RKO (cell line): ENCODE data around the gene KRCC1.
"Not testable (repeated sequence)": the region's sequence is repeated elsewhere in the genome, so short reads cannot be mapped to it uniquely, and the experiment has no call there.

Source experiments
- DNase-seq: peaks from one replicate; pipeline ENCODE4 v3.0.0-alpha.2; 2016; ENCODE audit warnings: low spot score

KRCC1 gene

GRCh38 chr2:88074854-88075292 lies 19.3 kb upstream of the KRCC1 start:
- DNase-seq = peak; percentile 33

- DNase-seq = no peak
These were observed 18.6 kb upstream of the KRCC1 start for GRCh38 chr2:88074150-88074549.

GRCh38 chr2:88071365-88071764 lies 15.8 kb upstream of the KRCC1 start:
- no peak for DNase-seq

GRCh38 chr2:88070055-88070454 lies 14.5 kb upstream of the KRCC1 start:
- no peak for DNase-seq

GRCh38 chr2:88069117-88069516 lies 13.5 kb upstream of the KRCC1 start:
- no peak for DNase-seq

GRCh38 chr2:88068044-88068443 lies 12.5 kb upstream of the KRCC1 start:
- DNase-seq = no peak

- DNase-seq = no peak
These were observed 12.0 kb upstream of the KRCC1 start, which contains the start of gene SMYD1 for GRCh38 chr2:88067598-88067997. SMYD1 (plus strand) TSS chr2:88067825; CDS start chr2:88067865, 40 bp downstream.

GRCh38 chr2:88067189-88067588 lies 11.6 kb upstream of the KRCC1 start:
- DNase-seq = no peak

GRCh38 chr2:88066543-88066942 lies 11.0 kb upstream of the KRCC1 start:
- no peak for DNase-seq

GRCh38 chr2:88061295-88061694 lies 5.7 kb upstream of the KRCC1 start:
- no peak for DNase-seq

- no peak for DNase-seq
These were observed 5.3 kb upstream of the KRCC1 start for GRCh38 chr2:88060907-88061275.

- peak; percentile 73 for DNase-seq
These were observed 4.7 kb upstream of the KRCC1 start for GRCh38 chr2:88059979-88060906.

- DNase-seq = no peak
These were observed 2.6 kb upstream of the KRCC1 start for GRCh38 chr2:88058191-88058590.

GRCh38 chr2:88057437-88057844 lies 1.9 kb upstream of the KRCC1 start:
- no peak for DNase-seq

GRCh38 chr2:88054782-88055370 lies 707 bp downstream of the KRCC1 start:
- peak; percentile 53 for DNase-seq

- DNase-seq = peak; percentile 7
These were observed 1.4 kb downstream of the KRCC1 start for GRCh38 chr2:88053934-88054781.

GRCh38 chr2:88053296-88053695 lies 2.3 kb downstream of the KRCC1 start:
- no peak for DNase-seq

GRCh38 chr2:88051792-88052191 lies 3.8 kb downstream of the KRCC1 start:
- DNase-seq = no peak

GRCh38 chr2:88049622-88050021 lies 6.0 kb downstream of the KRCC1 start:
- DNase-seq = no peak

- DNase-seq = no peak
These were observed 7.0 kb downstream of the KRCC1 start for GRCh38 chr2:88048541-88048940.

- DNase-seq = not testable (repeated sequence)
These were observed 10.0 kb downstream of the KRCC1 start for GRCh38 chr2:88045561-88045960.

- DNase-seq = no peak
These were observed 13.1 kb downstream of the KRCC1 start for GRCh38 chr2:88042476-88042875.
